Nephron (organoid): ENCODE measurements around the gene AFG3L2.

ENCODE experiments used
- H3K27ac Mint-ChIP-seq, 3 experiments: 2 replicates each; pipeline ENCODE4 v1.8.0; 2020; ENCODE audit warnings: mixed read lengths in 3 of 3, mild to moderate bottlenecking in 2 of 3, moderate library complexity in 1 of 3
- H3K27me3 Mint-ChIP-seq: 2 replicates; pipeline ENCODE4 v1.8.0; 2021; ENCODE audit warnings: low read depth, mild to moderate bottlenecking, moderate library complexity, mixed read lengths
- H3K36me3 Mint-ChIP-seq: 2 replicates; pipeline ENCODE4 v1.8.0; 2020; ENCODE audit warnings: low read depth, mixed read lengths
- H3K4me1 Mint-ChIP-seq: 2 replicates; pipeline ENCODE4 v1.8.0; 2020; ENCODE audit warnings: mixed read lengths
- H3K4me3 Mint-ChIP-seq, 3 experiments: 2 replicates each; pipeline ENCODE4 v1.8.0; 2020; ENCODE audit warnings: mild to moderate bottlenecking in 3 of 3, mixed read lengths in 3 of 3, moderate library complexity in 2 of 3
- H3K9me3 Mint-ChIP-seq: 2 replicates; pipeline ENCODE4 v1.8.0; 2020; ENCODE audit warnings: mixed read lengths
- TF ChIP-seq, protein P1 (sequence below), 3 experiments: fragments of 200-600 bp; sonication (generic); IDR thresholded peaks; one replicate each; pipeline ENCODE4 v1.5.0; 2021; ENCODE audit warnings: antibody characterized with exemption in 3 of 3; ENCODE audit not compliant: unreplicated experiment in 3 of 3

Gene AFG3L2

DNA sequence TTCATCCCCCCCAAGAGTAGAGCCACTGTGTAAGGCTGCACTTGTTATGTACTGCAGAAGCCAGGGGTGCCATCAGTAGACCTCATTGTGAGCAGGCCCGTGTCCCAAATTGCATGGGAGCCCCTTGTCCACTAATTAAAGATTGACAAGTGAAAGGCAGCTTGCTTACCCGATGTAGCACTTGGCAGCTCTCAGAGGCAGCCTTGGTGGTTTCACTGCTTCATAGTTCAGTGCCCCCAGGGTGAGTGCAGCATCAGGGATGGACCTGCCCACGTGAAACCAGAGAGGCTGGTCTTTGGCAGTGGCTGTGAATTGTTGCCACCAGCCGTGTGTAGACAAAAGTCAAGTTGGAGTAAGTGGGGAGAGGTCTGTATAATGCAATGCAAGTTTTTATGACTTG lies 55.7 kb downstream of the AFG3L2 start:
- TF ChIP-seq, protein P1, sequence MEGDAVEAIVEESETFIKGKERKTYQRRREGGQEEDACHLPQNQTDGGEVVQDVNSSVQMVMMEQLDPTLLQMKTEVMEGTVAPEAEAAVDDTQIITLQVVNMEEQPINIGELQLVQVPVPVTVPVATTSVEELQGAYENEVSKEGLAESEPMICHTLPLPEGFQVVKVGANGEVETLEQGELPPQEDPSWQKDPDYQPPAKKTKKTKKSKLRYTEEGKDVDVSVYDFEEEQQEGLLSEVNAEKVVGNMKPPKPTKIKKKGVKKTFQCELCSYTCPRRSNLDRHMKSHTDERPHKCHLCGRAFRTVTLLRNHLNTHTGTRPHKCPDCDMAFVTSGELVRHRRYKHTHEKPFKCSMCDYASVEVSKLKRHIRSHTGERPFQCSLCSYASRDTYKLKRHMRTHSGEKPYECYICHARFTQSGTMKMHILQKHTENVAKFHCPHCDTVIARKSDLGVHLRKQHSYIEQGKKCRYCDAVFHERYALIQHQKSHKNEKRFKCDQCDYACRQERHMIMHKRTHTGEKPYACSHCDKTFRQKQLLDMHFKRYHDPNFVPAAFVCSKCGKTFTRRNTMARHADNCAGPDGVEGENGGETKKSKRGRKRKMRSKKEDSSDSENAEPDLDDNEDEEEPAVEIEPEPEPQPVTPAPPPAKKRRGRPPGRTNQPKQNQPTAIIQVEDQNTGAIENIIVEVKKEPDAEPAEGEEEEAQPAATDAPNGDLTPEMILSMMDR (IDR thresholded peaks at IDR 0.05; ENCODE audit: unreplicated experiment in 3 of 3): no peak
- H3K27ac Mint-ChIP-seq: peak overlapping the region in 1 of 3 experiments; percentile 34
- peaks cover 38% of the 10 kb centered on the region for H3K36me3 Mint-ChIP-seq
- no peaks in the 10 kb centered on the region for H3K9me3 Mint-ChIP-seq
- peaks cover 28% of the 10 kb centered on the region for H3K4me1 Mint-ChIP-seq
- no peak overlapping the region for H3K4me3 Mint-ChIP-seq
- no peaks in the 10 kb centered on the region for H3K27me3 Mint-ChIP-seq

GRCh38 chr18:12318857-12319256 lies 58.2 kb downstream of the AFG3L2 start:
- TF ChIP-seq, protein P1 (IDR thresholded peaks at IDR 0.05; ENCODE audit: unreplicated experiment in 3 of 3): no peak
- no peak overlapping the region for H3K27ac Mint-ChIP-seq
- no peaks in the 10 kb centered on the region for H3K9me3 Mint-ChIP-seq
- no peaks in the 10 kb centered on the region for H3K27me3 Mint-ChIP-seq
- no peak overlapping the region for H3K4me3 Mint-ChIP-seq
- peaks cover 51% of the 10 kb centered on the region for H3K4me1 Mint-ChIP-seq
- peaks cover 29% of the 10 kb centered on the region for H3K36me3 Mint-ChIP-seq

- peak overlapping the region in 2 of 3 experiments; percentile 9 to 41 for H3K27ac Mint-ChIP-seq
- no peaks in the 10 kb centered on the region for H3K27me3 Mint-ChIP-seq
- H3K4me1 Mint-ChIP-seq: peaks cover 56% of the 10 kb centered on the region
- no peak overlapping the region for H3K4me3 Mint-ChIP-seq
- TF ChIP-seq, protein P1 (IDR thresholded peaks at IDR 0.05; ENCODE audit: unreplicated experiment in 3 of 3): no peak
- H3K36me3 Mint-ChIP-seq: peaks cover 34% of the 10 kb centered on the region
- no peaks in the 10 kb centered on the region for H3K9me3 Mint-ChIP-seq
Measured at GRCh38 chr18:12318334-12318697, 58.7 kb downstream of the AFG3L2 start.

- H3K27me3 Mint-ChIP-seq: no peaks in the 10 kb centered on the region
- no peak overlapping the region for H3K4me3 Mint-ChIP-seq
- H3K27ac Mint-ChIP-seq: peak overlapping the region in 2 of 3 experiments; percentile 9 to 41
- H3K9me3 Mint-ChIP-seq: no peaks in the 10 kb centered on the region
- peaks cover 61% of the 10 kb centered on the region for H3K4me1 Mint-ChIP-seq
- TF ChIP-seq, protein P1 (IDR thresholded peaks at IDR 0.05; ENCODE audit: unreplicated experiment in 3 of 3): no peak
- H3K36me3 Mint-ChIP-seq: peaks cover 34% of the 10 kb centered on the region
Measured at GRCh38 chr18:12317664-12318333, 59.2 kb downstream of the AFG3L2 start.

- Mint-ChIP-seq H3K4me1 (peaks cover 56% of the 10 kb centered on the region), H3K36me3 (peaks cover 44% of the 10 kb centered on the region), H3K27ac (peak overlapping the region in 1 of 3 experiments; percentile 64), H3K27me3 (no peaks in the 10 kb centered on the region), H3K9me3 (peaks cover 5% of the 10 kb centered on the region), H3K4me3 (peak overlapping the region in 1 of 3 experiments; percentile 54)
- TF ChIP-seq, protein P1 (IDR thresholded peaks at IDR 0.05; ENCODE audit: unreplicated experiment in 3 of 3): no peak
Measured at GRCh38 chr18:12315911-12316310, 61.1 kb downstream of the AFG3L2 start.

- H3K9me3 Mint-ChIP-seq: peaks cover 7% of the 10 kb centered on the region
- H3K4me3 Mint-ChIP-seq: peak overlapping the region in 1 of 3 experiments; percentile 54
- H3K27ac Mint-ChIP-seq: peak overlapping the region in 1 of 3 experiments; percentile 64
- peaks cover 51% of the 10 kb centered on the region for H3K4me1 Mint-ChIP-seq
- H3K36me3 Mint-ChIP-seq: peaks cover 47% of the 10 kb centered on the region
- H3K27me3 Mint-ChIP-seq: no peaks in the 10 kb centered on the region
- TF ChIP-seq, protein P1 (IDR thresholded peaks at IDR 0.05; ENCODE audit: unreplicated experiment in 3 of 3): no peak
Measured at GRCh38 chr18:12315490-12315889, 61.5 kb downstream of the AFG3L2 start.
